Measurements from ENCODE around the gene BAK1.

BAK1 gene

DNA sequence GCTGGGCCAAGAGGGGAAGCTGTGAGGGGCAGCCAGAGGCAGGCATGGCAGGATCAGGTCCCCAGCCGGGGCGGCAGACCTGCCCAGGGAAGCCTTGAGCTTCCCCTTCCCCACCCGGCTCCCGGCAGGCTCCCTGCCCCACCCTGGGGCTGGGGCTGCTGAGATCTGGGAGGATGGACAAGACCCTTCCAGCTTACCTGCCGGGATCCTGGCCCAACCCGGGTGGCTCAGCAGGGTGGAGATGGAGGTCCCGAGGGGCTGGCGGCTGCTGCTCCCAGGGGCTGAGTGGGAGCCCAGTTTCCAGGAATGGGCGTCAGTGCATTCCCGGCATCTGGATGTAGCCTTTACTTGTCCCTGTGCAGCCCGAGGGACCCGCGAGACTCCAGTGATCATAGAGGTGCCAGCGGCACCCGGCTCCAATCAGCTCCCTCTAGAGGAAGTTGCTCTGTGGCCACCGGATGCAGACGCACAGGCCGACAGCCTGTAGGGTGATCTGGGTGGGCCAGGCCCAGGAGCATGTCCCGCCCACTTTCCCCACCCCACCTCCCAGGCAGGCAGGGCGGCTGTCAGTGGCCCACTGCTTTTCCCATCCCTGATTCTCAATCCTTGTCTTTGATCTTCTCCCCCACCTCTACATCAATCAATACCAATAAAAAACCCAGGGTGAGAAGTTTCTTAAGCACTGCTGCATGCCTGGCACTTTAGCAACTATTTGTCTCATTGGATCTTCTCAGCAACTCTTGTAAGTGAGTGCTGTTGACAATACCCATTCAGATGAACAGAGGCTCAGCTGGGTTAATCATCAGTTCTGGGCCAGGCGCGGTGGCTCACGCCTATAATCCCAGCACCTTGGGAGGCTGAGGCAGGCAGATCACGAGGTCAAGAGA lies at the start of gene BAK1:
Gene BAK1, minus strand, starts transcription at position 449 of the 887 bp plus-strand sequence. CDS start 2,672 bp downstream, outside the sequence.
- DNase-seq: peak; percentile 46 to 96 (median 88)

DNA sequence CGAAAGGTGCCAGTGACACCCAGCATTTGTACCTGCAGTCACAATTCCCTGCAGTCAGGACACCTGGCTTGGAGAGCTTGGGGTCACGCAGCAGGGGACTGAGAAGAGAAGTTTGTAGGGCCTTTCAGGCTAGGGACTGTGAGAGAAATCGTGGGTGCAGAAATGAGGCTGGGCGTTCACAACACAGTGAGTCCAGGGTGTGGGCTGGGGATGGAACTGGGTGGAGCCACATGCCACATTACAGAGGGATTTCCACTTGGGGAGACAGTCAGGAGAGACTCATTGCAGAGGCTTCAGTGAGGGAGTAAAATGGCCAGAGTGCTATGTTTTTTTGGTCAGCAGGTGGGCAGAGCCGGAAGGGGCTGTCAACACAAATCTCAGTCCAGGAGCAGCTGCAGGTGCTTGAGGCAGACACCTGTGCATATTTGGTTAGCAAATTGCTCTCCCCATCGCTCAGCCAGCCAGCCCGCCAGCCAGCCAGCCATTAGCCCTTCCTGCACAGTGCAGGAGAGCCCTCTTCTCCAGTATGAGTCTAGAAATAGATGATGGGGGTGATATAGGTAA lies 48.4 kb upstream of the BAK1 start:
- no peak for DNase-seq

DNA sequence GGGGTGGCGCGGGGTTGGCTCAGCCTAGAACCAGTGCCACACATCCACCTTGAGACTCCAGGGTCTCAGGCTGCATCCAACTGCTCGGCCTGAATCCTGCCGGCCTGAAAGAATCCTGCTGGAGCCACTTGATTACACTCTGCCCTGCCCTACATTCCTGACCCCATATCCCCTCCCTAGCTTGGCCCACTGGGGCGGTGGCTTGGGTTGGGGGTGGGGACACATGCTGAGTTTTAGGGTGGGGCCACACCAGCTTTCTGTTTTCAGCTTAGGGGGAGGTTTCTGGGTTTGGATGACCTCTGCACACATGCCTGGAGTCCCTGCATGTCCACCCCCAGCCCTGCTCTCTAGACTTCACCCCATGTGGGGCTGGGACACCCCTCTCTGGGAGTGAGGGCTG lies 47.8 kb upstream of the BAK1 start:
- no peak for DNase-seq

DNA sequence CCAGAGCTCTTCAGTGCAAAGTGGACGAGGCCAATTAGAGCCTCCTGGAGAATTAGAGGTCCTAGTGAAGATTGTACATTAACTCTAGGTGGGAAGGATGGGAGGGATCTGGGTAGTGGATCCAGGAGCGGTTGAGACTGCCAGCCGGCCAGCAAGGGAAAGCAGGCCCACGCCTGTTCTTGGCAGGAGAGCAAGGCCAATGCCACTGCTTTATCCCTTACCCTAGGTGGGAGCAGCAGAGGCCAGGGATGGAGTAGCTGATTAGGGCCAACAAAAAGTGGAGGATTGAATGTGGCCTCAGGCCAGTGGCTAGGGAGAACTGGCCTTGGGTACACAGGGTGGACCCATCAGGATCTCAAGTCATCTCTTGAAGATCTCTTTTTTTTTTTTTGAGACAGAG lies 44.8 kb upstream of the BAK1 start:
- no peak for DNase-seq

DNA sequence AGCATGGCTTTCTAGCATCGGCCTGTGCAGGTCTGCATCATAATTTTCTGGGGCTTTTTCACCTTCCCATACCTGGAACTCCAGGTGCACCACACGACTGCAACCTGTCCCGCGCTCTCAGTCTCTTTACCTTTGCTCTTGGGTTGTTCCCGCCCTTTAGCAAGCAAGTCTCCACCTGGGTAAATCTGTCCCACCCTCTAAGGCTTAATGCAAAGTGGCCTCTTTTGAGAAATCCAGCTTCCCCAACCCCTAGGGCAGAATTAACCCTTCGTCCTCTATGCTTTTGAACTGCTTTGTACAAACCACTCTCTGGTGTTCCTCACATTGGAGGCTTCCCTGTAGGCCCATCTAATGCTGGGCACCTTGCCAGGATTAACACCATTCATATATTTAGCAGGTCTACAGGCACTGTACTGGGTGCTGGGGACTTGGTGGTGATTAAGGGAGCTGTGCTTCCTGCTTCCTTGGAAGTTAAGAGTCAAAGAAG lies 43.9 kb upstream of the BAK1 start:
- no peak for DNase-seq

DNA sequence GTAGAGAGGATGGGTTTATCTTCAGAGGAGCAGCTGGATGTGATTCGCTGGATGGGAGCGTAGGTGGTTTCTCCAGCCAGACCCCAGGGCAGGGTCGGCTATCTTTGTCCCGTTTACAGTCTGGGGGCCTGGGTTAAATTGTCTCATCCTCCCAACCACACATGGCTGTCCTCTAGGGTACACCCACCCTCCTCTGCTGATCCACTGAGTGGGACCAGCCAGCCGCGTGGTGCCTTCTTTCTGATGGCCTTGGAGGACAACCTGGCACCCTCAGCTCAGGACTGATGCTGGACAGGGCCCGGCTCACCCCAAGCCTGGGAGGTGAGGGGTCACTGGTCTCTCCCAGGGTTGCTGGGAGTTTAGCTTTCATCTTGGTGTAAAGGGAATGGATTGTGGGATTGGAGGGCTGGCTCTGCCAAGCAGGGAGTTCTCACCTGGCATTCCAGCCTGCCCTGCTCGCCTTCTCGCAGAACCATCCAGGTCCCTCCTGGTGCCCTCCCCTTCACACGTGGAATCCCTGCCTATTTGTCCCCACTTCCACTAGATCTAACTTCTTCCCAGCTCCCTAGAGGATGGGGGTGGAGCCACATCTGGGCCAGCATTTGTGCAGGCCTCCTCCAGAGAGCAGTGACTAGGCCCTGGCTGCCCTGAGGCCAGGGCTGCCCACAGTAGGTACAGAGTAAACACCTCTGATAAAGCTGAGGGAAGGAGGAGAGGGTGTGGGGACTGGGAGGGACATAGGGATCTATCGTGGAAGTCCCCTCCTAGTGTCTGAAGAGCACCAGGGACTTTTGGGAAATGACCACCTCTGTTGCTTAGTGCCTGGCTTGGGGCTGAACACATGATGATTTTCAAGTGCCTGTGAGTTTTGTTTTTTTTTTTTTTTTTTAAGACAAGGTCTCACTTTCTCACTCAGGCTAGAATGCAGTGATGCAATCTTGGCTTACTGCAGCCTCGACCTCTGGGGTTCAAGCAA lies 42.7 kb upstream of the BAK1 start:
- DNase-seq: no peak

DNA sequence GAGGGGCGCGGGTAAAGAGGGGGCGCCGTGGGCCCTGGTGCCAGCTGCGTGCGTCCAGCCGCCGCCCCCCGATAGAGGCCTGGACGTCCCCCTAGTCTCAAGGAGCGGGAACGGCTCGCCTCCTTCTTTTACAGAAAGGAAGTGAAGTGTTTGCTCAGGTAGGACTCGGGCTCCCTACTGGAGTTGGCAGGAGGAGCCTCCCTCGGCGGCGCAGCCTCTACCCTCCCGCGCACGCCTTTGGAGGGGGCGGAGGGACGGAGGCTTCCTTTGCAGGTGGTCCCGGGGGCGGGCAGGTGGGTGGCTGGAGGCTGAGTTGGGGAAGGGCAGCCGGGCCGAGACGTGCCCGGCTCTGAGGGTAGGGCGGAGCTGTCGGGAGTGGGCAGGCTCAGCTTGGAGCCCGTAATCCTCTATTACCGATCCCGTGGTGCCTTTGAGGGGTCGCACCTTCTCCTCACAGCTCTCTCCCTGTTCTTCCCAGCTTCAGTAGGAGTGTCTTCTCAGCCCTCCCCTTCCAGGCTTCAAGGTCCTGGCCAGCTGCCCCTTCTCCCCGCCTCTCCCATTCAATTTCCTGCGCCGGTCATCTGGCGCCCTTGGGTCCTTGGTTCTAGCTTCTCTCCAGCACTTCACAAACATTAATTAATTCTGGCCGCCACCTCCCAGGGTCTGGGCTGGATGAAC lies 41.8 kb upstream of the BAK1 start:
- no peak for DNase-seq

DNA sequence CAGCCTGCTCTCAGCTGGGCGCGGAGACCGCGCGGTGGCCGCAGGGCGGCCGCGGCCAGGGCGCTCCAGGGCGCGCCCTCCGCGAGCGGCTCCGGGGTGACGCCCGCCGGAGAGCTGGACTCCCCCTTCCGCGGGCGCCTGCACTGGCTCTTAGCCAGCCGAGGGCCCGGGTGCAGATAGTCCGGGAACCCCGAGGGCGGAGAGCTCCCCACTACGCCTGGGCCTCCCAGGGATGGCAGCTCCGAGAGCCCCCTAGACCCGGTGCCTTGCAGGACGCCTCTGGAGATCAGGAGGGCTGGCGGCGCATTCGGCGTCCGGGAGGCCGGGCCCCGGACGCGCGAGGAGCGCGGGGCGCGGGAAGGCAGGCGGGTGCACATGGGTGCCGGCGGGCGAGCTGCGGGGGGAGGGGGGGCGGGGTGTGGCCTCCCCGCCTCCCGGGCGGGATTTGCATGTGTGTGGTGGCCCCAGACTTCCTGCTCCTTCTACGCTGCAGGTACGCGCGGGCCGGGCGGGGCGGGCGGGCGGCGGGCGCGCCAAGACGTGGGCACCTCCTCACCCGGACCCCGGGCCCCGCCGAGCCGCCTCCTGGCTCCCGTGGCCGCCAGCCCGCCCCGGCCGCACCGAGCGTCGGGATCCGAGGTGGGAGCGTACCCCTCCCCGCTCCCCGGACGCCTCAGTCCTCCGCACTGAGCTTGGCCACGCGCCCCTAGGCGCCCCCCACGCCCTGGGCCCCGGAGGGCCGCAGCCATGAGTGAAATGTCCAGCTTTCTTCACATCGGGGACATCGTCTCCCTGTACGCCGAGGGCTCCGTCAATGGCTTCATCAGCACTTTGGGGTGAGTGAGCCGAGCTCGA lies 41.0 kb upstream of the BAK1 start, which contains the start of gene ITPR3:
Gene ITPR3, plus strand, starts transcription at position 467 of the 855 bp plus-strand sequence. Its CDS starts 281 bp downstream, at position 748.
- peak in 1 of 56 donors; percentile 20 for DNase-seq

DNA sequence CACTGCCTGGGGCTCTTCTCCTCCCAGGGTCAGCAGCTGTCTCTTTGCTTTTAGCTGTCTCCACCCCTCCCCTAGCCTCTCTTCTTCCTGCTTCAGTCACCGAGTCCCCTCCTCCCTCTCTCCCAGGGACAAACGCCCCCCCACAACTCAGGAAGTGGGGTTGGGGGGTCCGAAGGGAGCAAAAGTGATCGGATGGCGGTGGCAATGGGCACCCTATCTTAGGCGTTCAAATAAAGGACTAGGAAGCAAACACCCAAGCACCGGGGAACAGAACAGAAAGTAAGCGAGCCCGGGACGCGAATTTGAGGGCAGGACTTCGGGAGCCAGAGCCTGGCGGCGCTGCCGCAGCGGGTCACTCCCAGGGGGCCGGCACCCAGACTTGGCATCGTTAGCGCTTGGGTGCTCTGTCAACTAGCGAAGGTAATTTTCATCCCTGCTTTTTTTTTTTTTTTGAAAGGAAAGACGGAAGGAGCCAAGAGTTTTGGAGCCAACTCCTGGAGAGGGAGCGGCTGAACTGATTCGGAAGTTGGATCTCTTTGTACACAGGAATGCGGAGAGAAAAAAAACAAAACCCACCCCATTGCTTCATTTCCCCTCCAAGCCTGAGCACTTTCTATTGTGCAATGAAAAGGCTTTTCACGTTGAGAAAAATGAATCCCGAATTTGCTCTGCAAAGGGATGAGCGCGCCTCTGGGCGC lies 40.2 kb upstream of the BAK1 start:
- DNase-seq: no peak

DNA sequence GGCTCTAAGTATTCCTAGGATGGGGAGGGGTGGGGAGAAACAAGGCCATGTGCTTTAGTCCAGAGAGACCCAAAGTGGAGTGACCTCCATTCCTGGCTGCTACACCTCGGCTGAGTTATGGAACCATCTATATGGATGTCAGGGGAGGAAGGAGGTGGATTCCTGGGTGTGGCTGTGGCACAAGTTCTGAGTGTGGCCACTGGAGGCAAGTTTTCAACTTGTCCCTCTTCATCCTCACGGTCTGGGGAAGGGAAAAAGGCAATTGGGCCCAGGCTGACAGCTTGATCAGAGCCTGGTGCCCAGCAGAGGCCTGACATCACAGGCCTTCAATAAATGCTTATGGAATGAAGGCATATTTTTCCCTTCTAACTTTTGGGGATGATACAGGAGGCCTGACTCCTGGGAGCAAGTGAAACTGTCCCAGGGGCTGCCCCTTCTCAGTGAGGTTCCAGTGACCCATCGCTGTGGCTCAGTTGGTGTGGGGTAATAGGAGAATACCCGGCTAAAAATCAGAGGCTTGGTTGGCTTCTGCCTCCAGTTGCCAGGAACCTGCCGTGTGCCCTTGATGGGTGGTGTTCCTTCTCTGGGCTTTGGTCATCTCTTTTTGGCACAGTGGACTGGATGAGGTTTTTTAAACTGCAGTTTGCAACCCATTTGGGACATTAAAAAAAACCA lies 39.2 kb upstream of the BAK1 start:
- no peak for DNase-seq

DNA sequence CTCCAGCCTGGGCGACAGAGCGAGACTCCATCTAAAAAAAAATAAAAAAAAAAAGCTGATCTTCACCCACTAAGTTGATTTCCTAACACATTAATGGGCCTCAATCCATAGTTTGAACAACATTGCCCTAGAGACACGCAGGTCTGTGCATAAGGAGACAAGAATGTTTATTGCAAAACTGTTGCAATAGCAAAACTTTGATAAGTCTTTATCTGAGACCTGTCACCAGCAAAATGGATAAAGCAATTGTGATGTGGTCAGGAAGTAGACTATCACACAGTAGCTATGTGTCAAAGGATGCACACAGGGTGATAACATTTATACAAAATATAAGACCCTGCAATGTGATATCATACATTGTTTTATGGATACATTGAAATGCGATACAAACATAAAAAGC lies 36.8 kb upstream of the BAK1 start:
- no peak for DNase-seq

DNA sequence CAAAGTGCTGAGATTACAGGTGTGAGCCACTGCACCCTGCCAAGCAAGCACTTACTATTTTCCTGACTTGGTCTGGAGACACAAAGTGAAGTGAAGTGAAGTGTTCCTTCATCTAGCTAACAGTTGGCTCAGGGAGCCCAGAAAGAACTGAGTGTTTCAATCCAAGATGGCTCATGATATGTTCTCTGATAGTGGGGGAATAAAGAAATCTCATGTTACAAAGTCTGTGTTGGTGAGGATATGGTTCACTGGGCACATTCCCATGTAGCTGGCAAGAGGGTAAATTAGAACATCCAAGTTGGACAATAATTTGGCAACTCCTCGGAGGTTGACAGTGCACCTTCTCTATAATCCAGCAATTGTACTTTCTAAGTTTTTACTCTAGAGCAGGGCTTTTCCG lies 36.0 kb upstream of the BAK1 start:
- DNase-seq: no peak

DNA sequence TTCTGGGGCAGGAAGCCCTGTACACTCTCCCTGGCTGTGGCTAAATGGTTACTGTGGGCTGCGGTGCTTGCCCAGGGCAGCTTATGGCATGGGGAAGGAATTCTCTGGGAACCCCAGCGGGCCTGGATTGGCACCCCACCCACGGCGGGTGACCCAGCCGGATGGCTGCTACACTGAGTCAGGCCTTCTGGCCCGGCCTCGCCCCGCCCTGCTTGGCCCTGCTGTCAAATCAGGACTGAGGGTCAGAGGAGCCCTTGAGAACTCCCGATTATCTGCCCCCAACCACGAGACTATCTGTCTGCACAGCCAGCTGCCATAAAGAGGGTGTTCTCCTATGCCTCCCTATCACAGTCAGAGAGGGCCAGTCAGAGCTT lies 33.7 kb upstream of the BAK1 start:
- no peak for DNase-seq

DNA sequence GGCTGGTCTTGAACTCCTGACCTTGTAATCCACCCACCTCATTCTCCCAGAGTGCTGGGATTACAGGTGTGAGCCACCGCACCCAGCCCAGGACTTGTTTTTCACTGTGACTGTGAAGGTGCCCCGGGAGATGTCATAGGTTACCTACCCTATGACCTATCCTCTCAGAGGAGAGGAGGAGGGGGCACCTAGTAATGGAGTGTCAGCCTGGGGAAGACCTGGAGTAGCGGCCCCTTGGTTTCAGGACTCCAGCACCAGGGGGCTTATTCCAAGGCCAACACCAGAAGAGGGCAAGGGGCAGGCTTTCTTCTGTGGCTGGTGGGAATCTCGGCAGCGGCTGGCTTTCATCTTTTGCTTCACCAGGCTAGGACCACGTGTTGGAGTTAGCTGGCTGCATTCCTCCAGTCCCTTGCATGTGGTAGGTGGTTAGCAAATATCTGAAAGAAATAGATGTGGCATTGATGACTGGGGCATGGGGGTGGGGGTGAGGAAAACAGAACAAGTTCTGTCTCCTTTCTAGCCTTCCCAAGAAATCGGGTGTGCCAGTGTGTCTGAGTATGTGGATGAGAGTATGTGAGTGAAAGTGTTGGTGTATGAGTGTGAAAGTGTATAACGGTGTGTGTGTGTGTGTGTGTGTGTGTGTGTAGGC lies 33.2 kb upstream of the BAK1 start:
- DNase-seq: no peak

DNA sequence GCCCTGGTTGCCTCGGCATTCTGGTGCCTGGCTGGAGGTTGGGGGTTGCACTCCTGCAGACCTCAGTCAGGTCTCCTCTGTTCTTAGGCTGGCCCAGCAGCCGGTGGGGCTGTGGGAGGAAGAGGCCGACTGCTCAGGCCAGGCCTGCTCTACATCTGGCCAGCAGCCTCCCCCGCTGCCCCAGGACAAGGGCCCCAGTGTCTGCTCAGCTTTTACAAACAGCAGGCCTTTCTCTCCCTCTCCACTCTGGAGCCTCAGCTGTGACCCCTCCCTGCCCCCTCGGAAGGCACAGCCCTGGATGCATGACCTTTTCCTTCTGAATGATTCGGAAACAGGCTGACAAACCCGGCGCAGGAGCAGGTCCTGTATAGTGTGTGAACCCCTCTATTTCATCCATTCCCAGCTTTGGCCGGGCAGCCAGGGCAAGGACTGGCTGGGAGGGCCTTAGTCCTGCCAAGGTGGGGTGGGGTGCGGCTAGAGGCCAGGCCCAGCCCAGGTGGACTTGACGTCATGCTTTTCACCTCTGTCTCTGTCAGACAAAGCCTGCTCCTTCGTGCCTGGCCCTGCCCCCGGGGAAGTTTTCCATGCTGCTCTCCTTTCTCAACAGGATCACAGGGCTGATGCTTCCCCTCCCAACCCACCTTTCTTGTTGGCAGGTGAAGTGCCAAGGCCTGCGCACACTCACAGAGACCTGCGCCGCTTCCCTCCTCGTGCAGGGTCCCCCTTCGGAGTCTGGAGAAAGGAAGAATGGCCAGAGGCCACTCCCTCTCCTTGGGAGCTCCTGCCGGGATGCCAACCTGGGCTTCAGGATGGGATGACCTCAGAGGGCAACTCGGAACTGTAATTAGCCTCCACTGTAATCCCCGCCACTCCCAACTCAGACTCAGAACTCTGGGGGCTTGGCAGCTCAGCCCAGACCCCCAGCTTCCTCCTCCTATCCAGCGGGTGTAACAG lies 31.0 kb upstream of the BAK1 start:
- peak in 51 of 56 donors; percentile 7 to 83 (median 57) for DNase-seq

DNA sequence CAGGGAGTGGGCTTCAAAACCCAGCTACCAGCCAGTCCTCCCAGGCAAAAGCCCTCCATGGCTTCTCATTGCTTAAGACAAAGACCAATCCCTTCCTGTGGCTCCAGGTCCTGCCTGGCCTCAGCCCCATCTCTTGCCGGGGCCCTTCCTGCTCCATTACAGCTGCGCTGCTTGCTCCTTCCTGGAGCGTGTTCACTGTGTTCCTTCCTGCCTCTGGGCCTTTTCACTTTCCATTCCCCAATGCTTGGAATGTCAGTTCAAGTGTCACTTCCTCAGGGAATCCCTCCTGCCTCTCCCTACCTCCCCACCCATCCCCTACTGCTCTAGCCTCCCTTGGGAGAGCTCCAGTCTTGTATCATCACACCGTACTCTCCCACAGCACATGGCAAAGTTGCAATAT lies 30.0 kb upstream of the BAK1 start:
- no peak for DNase-seq

DNA sequence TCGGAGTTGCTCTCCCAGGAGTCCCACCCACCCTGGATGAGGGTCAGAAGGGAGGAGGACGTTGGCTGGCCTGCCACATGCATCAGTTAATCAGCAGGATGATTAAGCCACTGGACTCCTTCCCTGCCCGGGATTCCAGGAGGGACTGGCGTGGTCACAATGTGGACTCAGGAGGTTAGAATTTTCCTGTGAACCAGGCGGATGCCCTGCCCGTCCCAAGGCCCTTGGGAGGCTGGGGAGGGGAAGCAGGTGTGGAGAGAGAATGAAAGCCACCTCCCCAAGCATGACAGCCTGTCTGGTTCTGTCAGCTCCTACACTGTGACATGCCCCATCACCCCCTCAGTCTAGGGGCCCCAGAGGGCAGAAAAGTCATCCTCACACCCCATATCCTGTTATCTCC lies 29.5 kb upstream of the BAK1 start:
- DNase-seq: no peak

Measured in nucleus accumbens (tissue), 56 donors.